Dendritic cell treated with granulocyte-macrophage colony-stimulating factor and Interleukin-4, amounts not matched to agents 40 ng/mL and 50 ng/mL, for 4 days (primary cell): ENCODE measurements around the gene IL1R2.
"Not testable (repeated sequence)": the region's sequence is repeated elsewhere in the genome, so short reads cannot be mapped to it uniquely, and the experiment has no call there.

Source experiments
- H3K27ac Mint-ChIP-seq: one replicate; pipeline ENCODE4 v1.8.0; 2022; ENCODE audit warnings: mild to moderate bottlenecking, mixed read lengths
- H3K27me3 Mint-ChIP-seq: one replicate; pipeline ENCODE4 v1.8.0; 2022; ENCODE audit warnings: mild to moderate bottlenecking, mixed read lengths
- H3K36me3 Mint-ChIP-seq: one replicate; pipeline ENCODE4 v1.8.0; 2022; ENCODE audit warnings: low read depth, mixed read lengths
- H3K4me1 Mint-ChIP-seq: one replicate; pipeline ENCODE4 v1.8.0; 2022; ENCODE audit warnings: low read depth, mixed read lengths
- H3K4me3 Mint-ChIP-seq: one replicate; pipeline ENCODE4 v1.8.0; 2022; ENCODE audit warnings: mild to moderate bottlenecking, moderate library complexity, mixed read lengths
- H3K9me3 Mint-ChIP-seq: one replicate; pipeline ENCODE4 v1.8.0; 2022; ENCODE audit warnings: mixed read lengths
- intact Hi-C: fragments of 100-400 bp; cut with micrococcal nuclease; formaldehyde crosslinking; loops from one replicate; pipeline ENCODE4 v1.15.0; 2022

IL1R2 gene

GRCh38 chr2:101995804-101996203 lies 4.0 kb downstream of the IL1R2 start:
- Mint-ChIP-seq H3K9me3 (no peaks in the 10 kb centered on the region), H3K27me3 (peaks cover 8% of the 10 kb centered on the region), H3K4me1 (peaks cover 86% of the 10 kb centered on the region), H3K27ac (peak overlapping the region; percentile 86), H3K36me3 (peaks cover 70% of the 10 kb centered on the region), H3K4me3 (peak overlapping the region; percentile 56)
- intact Hi-C loops: no loop called here

GRCh38 chr2:101998556-101998895 lies 6.8 kb downstream of the IL1R2 start:
- no peak overlapping the region for H3K27ac Mint-ChIP-seq
- H3K4me3 Mint-ChIP-seq: no peak overlapping the region
- peaks cover 60% of the 10 kb centered on the region for H3K36me3 Mint-ChIP-seq
- H3K27me3 Mint-ChIP-seq: no peaks in the 10 kb centered on the region
- H3K4me1 Mint-ChIP-seq: peaks cover 67% of the 10 kb centered on the region
- intact Hi-C loops: no loop called here
- H3K9me3 Mint-ChIP-seq: no peaks in the 10 kb centered on the region

- Mint-ChIP-seq H3K27me3 (no peaks in the 10 kb centered on the region), H3K9me3 (no peaks in the 10 kb centered on the region), H3K27ac (no peak overlapping the region), H3K4me3 (no peak overlapping the region), H3K36me3 (peaks cover 57% of the 10 kb centered on the region), H3K4me1 (peaks cover 62% of the 10 kb centered on the region)
- intact Hi-C loops: no loop called here
These were observed 7.4 kb downstream of the IL1R2 start for GRCh38 chr2:101998896-101999789.

GRCh38 chr2:102000012-102000411 lies 8.3 kb downstream of the IL1R2 start:
- peaks cover 50% of the 10 kb centered on the region for H3K36me3 Mint-ChIP-seq
- no peaks in the 10 kb centered on the region for H3K9me3 Mint-ChIP-seq
- H3K27me3 Mint-ChIP-seq: no peaks in the 10 kb centered on the region
- H3K4me3 Mint-ChIP-seq: no peak overlapping the region
- no peak overlapping the region for H3K27ac Mint-ChIP-seq
- peaks cover 55% of the 10 kb centered on the region for H3K4me1 Mint-ChIP-seq
- intact Hi-C loops: loop anchor here (5.0 kb wide), 1 partner anchor 118 kb away; no protein-coding TSS in a partner anchor

- H3K4me1 Mint-ChIP-seq: peaks cover 53% of the 10 kb centered on the region
- no peaks in the 10 kb centered on the region for H3K27me3 Mint-ChIP-seq
- H3K36me3 Mint-ChIP-seq: peaks cover 41% of the 10 kb centered on the region
- intact Hi-C loops: loop anchor here (5.0 kb wide), 1 partner anchor 119 kb away; no protein-coding TSS in a partner anchor
- H3K9me3 Mint-ChIP-seq: no peaks in the 10 kb centered on the region
- H3K27ac Mint-ChIP-seq: no peak overlapping the region
- no peak overlapping the region for H3K4me3 Mint-ChIP-seq
These were observed 9.3 kb downstream of the IL1R2 start for GRCh38 chr2:102000813-102001766.

GRCh38 chr2:102001767-102002142 lies 10.0 kb downstream of the IL1R2 start:
- Mint-ChIP-seq H3K4me1 (peaks cover 57% of the 10 kb centered on the region), H3K9me3 (no peaks in the 10 kb centered on the region), H3K36me3 (peaks cover 44% of the 10 kb centered on the region), H3K4me3 (no peak overlapping the region), H3K27me3 (no peaks in the 10 kb centered on the region), H3K27ac (no peak overlapping the region)
- intact Hi-C loops: loop anchor here (5.0 kb wide), 1 partner anchor 119 kb away; no protein-coding TSS in a partner anchor

- intact Hi-C loops: loop anchor here (5.0 kb wide), 1 partner anchor 120 kb away; no protein-coding TSS in a partner anchor
These were observed 10.5 kb downstream of the IL1R2 start for GRCh38 chr2:102002228-102002627.

GRCh38 chr2:102002909-102003308 lies 11.1 kb downstream of the IL1R2 start:
- not testable (repeated sequence) for H3K27me3 Mint-ChIP-seq, H3K9me3 Mint-ChIP-seq, H3K27ac Mint-ChIP-seq, H3K4me3 Mint-ChIP-seq
- Mint-ChIP-seq H3K36me3 (peaks cover 44% of the 10 kb centered on the region), H3K4me1 (peaks cover 57% of the 10 kb centered on the region)
- intact Hi-C loops: loop anchor here (5.0 kb wide), 1 partner anchor 121 kb away; no protein-coding TSS in a partner anchor

More at GRCh38 chr2:102002228-102002627, 10.5 kb downstream of the IL1R2 start:
- peaks cover 57% of the 10 kb centered on the region for H3K4me1 Mint-ChIP-seq
- H3K4me3 Mint-ChIP-seq: no peak overlapping the region
- H3K9me3 Mint-ChIP-seq: no peaks in the 10 kb centered on the region
- peaks cover 44% of the 10 kb centered on the region for H3K36me3 Mint-ChIP-seq
- no peak overlapping the region for H3K27ac Mint-ChIP-seq
- H3K27me3 Mint-ChIP-seq: no peaks in the 10 kb centered on the region

- Mint-ChIP-seq H3K9me3 (no peaks in the 10 kb centered on the region), H3K4me1 (peaks cover 57% of the 10 kb centered on the region), H3K4me3 (no peak overlapping the region), H3K36me3 (peaks cover 44% of the 10 kb centered on the region), H3K27ac (no peak overlapping the region), H3K27me3 (no peaks in the 10 kb centered on the region)
- intact Hi-C loops: loop anchor here (5.0 kb wide), 1 partner anchor 121 kb away; no protein-coding TSS in a partner anchor
These were observed 11.9 kb downstream of the IL1R2 start for GRCh38 chr2:102003696-102004095.

- peaks cover 57% of the 10 kb centered on the region for H3K4me1 Mint-ChIP-seq
- no peak overlapping the region for H3K27ac Mint-ChIP-seq
- H3K4me3 Mint-ChIP-seq: no peak overlapping the region
- H3K27me3 Mint-ChIP-seq: no peaks in the 10 kb centered on the region
- H3K9me3 Mint-ChIP-seq: no peaks in the 10 kb centered on the region
- H3K36me3 Mint-ChIP-seq: peaks cover 47% of the 10 kb centered on the region
- intact Hi-C loops: loop anchor here (5.0 kb wide), 1 partner anchor 122 kb away; no protein-coding TSS in a partner anchor
These were observed 12.8 kb downstream of the IL1R2 start for GRCh38 chr2:102004581-102004980.

GRCh38 chr2:102005449-102005848 lies 13.7 kb downstream of the IL1R2 start:
- H3K27me3 Mint-ChIP-seq: no peaks in the 10 kb centered on the region
- H3K4me1 Mint-ChIP-seq: peaks cover 61% of the 10 kb centered on the region
- no peak overlapping the region for H3K4me3 Mint-ChIP-seq
- intact Hi-C loops: no loop called here
- peaks cover 51% of the 10 kb centered on the region for H3K36me3 Mint-ChIP-seq
- no peak overlapping the region for H3K27ac Mint-ChIP-seq
- H3K9me3 Mint-ChIP-seq: no peaks in the 10 kb centered on the region

- intact Hi-C loops: no loop called here
- Mint-ChIP-seq H3K27me3 (no peaks in the 10 kb centered on the region), H3K27ac (peak overlapping the region; percentile 69), H3K36me3 (peaks cover 50% of the 10 kb centered on the region), H3K4me1 (peaks cover 61% of the 10 kb centered on the region), H3K9me3 (no peaks in the 10 kb centered on the region), H3K4me3 (no peak overlapping the region)
These were observed 14.5 kb downstream of the IL1R2 start for GRCh38 chr2:102005989-102006885.

- intact Hi-C loops: no loop called here
- peaks cover 65% of the 10 kb centered on the region for H3K4me1 Mint-ChIP-seq
- H3K9me3 Mint-ChIP-seq: no peaks in the 10 kb centered on the region
- no peaks in the 10 kb centered on the region for H3K27me3 Mint-ChIP-seq
- H3K4me3 Mint-ChIP-seq: no peak overlapping the region
- H3K27ac Mint-ChIP-seq: peak overlapping the region; percentile 69
- H3K36me3 Mint-ChIP-seq: peaks cover 55% of the 10 kb centered on the region
These were observed 15.1 kb downstream of the IL1R2 start for GRCh38 chr2:102006886-102007278.
